OCI-LY1 (cell line): ENCODE measurements around the gene RNF212.

ENCODE experiments used
- H2AFZ ChIP-seq: fragments of 200-600 bp; sonication (generic), shearing (Covaris generic); 2 replicates; pipeline ENCODE4 v1.6.0; 2014; ENCODE audit warnings: antibody characterized with exemption, mild to moderate bottlenecking, low read length
- H3F3A ChIP-seq: fragments of 200-600 bp; sonication (generic), shearing (Covaris generic); 2 replicates; pipeline ENCODE4 v1.6.0; 2014; ENCODE audit warnings: mild to moderate bottlenecking, antibody characterized with exemption, low read length, moderate library complexity; ENCODE audit not compliant: insufficient read depth
- H3K27ac ChIP-seq: fragments of 200-600 bp; sonication (generic); 2 replicates; pipeline ENCODE4 v1.5.1; 2014; ENCODE audit warnings: low read length, mixed run types, mild to moderate bottlenecking, low read depth; ENCODE audit not compliant: poor library complexity, severe bottlenecking
- H3K27me3 ChIP-seq: fragments of 200-600 bp; sonication (generic); 2 replicates; pipeline ENCODE4 v1.6.0; 2014; ENCODE audit warnings: antibody characterized with exemption, mild to moderate bottlenecking, low read length, moderate library complexity; ENCODE audit not compliant: insufficient read depth
- H3K36me3 ChIP-seq: fragments of 200-600 bp; sonication (generic); 2 replicates; pipeline ENCODE4 v1.6.1; 2014; ENCODE audit warnings: mild to moderate bottlenecking, antibody characterized with exemption, low read length, moderate library complexity, mixed read lengths; ENCODE audit not compliant: insufficient read depth
- H3K4me1 ChIP-seq: fragments of 200-600 bp; sonication (generic); 2 replicates; pipeline ENCODE4 v1.5.1; 2014; ENCODE audit warnings: mild to moderate bottlenecking, low read length, moderate library complexity; ENCODE audit not compliant: insufficient read depth, severe bottlenecking
- H3K4me2 ChIP-seq: fragments of 200-600 bp; sonication (generic), shearing (Covaris generic); 2 replicates; pipeline ENCODE4 v1.6.1; 2014; ENCODE audit warnings: low read length
- H3K4me3 ChIP-seq: fragments of 200-600 bp; sonication (generic); 2 replicates; pipeline ENCODE4 v1.5.1; 2014; ENCODE audit warnings: low read length, low read depth, mild to moderate bottlenecking, mixed read lengths; ENCODE audit not compliant: poor library complexity, severe bottlenecking
- H3K79me2 ChIP-seq: fragments of 200-600 bp; shearing (Covaris generic); 2 replicates; pipeline ENCODE4 v1.6.1; 2016; ENCODE audit warnings: mixed run types, low read length, mixed read lengths; ENCODE audit not compliant: insufficient read depth
- H3K9ac ChIP-seq: fragments of 200-600 bp; sonication (generic), shearing (Covaris generic); 2 replicates; pipeline ENCODE4 v1.6.1; 2014; ENCODE audit warnings: mild to moderate bottlenecking, low read length, mixed read lengths
- H3K9me2 ChIP-seq: fragments of 200-600 bp; sonication (generic), shearing (Covaris generic); 2 replicates; pipeline ENCODE4 v1.6.1; 2014; ENCODE audit warnings: low read depth, mild to moderate bottlenecking, low read length, mixed read lengths
- H3K9me3 ChIP-seq: fragments of 200-600 bp; shearing (Covaris generic); 2 replicates; pipeline ENCODE4 v1.6.1; 2014; ENCODE audit warnings: low read length, mixed read lengths
- H4K20me1 ChIP-seq: fragments of 200-600 bp; sonication (generic), shearing (Covaris generic); 2 replicates; pipeline ENCODE4 v1.6.0; 2016; ENCODE audit warnings: mild to moderate bottlenecking, low read length; ENCODE audit not compliant: insufficient read depth
- CTCF ChIP-seq: fragments of 200-600 bp; sonication (generic), shearing (Covaris generic); IDR thresholded peaks from 2 replicates; pipeline ENCODE4 v1.5.1; 2017; ENCODE audit warnings: mild to moderate bottlenecking, antibody characterized with exemption, low read length, moderate library complexity, mixed read lengths
- EZH2 ChIP-seq: fragments of 200-600 bp; sonication (generic), shearing (Covaris generic); IDR thresholded peaks from 2 replicates; pipeline ENCODE4 v1.8.0; 2017; ENCODE audit warnings: borderline replicate concordance, mixed run types, mild to moderate bottlenecking, antibody characterized with exemption, low read length, moderate library complexity, mixed read lengths

Gene RNF212

GRCh38 chr4:1092983-1093361 lies 20.4 kb downstream of the RNF212 start:
- Histone ChIP-seq H3K4me2 (no peak overlapping the region), H3K4me3 (no peak overlapping the region), H3K79me2 (no peaks in the 10 kb centered on the region), H3K9ac (no peak overlapping the region), H4K20me1 (no peaks in the 10 kb centered on the region), H3K4me1 (no peaks in the 10 kb centered on the region), H3K9me3 (no peaks in the 10 kb centered on the region), H2AFZ (no peak overlapping the region), H3K27me3 (no peaks in the 10 kb centered on the region), H3K27ac (no peak overlapping the region), H3F3A (no peaks in the 10 kb centered on the region), H3K36me3 (no peaks in the 10 kb centered on the region), H3K9me2 (no peaks in the 10 kb centered on the region)
- TF ChIP-seq EZH2 = no peak
- TF ChIP-seq CTCF = no peak

- TF ChIP-seq CTCF (peak; percentile 21; the same call in 1 of the 2 replicates), EZH2 (no peak)
- Histone ChIP-seq H3K4me3 (no peak overlapping the region), H3K9me2 (no peaks in the 10 kb centered on the region), H3K9ac (no peak overlapping the region), H3F3A (no peaks in the 10 kb centered on the region), H3K9me3 (no peaks in the 10 kb centered on the region), H3K36me3 (no peaks in the 10 kb centered on the region), H3K79me2 (no peaks in the 10 kb centered on the region), H3K4me1 (no peaks in the 10 kb centered on the region), H3K27ac (no peak overlapping the region), H3K4me2 (no peak overlapping the region), H3K27me3 (no peaks in the 10 kb centered on the region), H2AFZ (no peak overlapping the region), H4K20me1 (no peaks in the 10 kb centered on the region)
Observed at GRCh38 chr4:1092026-1092982, 21.1 kb downstream of the RNF212 start.

GRCh38 chr4:1091561-1091995 lies 21.8 kb downstream of the RNF212 start:
- Histone ChIP-seq H3K9me3 (no peaks in the 10 kb centered on the region), H3K4me1 (no peaks in the 10 kb centered on the region), H4K20me1 (no peaks in the 10 kb centered on the region), H2AFZ (no peak overlapping the region), H3K9ac (no peak overlapping the region), H3F3A (no peaks in the 10 kb centered on the region), H3K27me3 (no peaks in the 10 kb centered on the region), H3K36me3 (no peaks in the 10 kb centered on the region), H3K9me2 (no peaks in the 10 kb centered on the region), H3K27ac (no peak overlapping the region), H3K79me2 (no peaks in the 10 kb centered on the region), H3K4me3 (no peak overlapping the region), H3K4me2 (no peak overlapping the region)
- no peak for TF ChIP-seq EZH2
